HUES64 (cell line): ENCODE results near the gene TSPAN11.

Experiments
- H3K27ac ChIP-seq: 2 replicates; pipeline ENCODE4 v1.7.0; 2013; ENCODE audit warnings: low read depth, low read length, inconsistent platforms
- H3K27me3 ChIP-seq: 2 replicates; pipeline ENCODE4 v1.6.1; 2013; ENCODE audit warnings: mild to moderate bottlenecking, low read length; ENCODE audit not compliant: insufficient read depth
- H3K36me3 ChIP-seq: 2 replicates; pipeline ENCODE4 v1.6.1; 2013; ENCODE audit warnings: mild to moderate bottlenecking, low read length; ENCODE audit not compliant: insufficient read depth
- H3K4me1 ChIP-seq: 2 replicates; pipeline ENCODE4 v1.6.1; 2013; ENCODE audit warnings: mild to moderate bottlenecking, low read length, moderate library complexity; ENCODE audit not compliant: insufficient read depth
- H3K4me3 ChIP-seq: 2 replicates; pipeline ENCODE4 v1.5.1; 2013; ENCODE audit warnings: mild to moderate bottlenecking, low read length, moderate library complexity
- H3K9ac ChIP-seq: 2 replicates; pipeline ENCODE4 v1.6.1; 2013; ENCODE audit warnings: mild to moderate bottlenecking, low read depth, low read length
- H3K9me3 ChIP-seq: 2 replicates; pipeline ENCODE4 v1.6.1; 2013; ENCODE audit warnings: low read depth, low read length; ENCODE audit not compliant: insufficient read depth
- WGBS: fragments of 150-250, 120-280 bp; methylation state at CpG from one replicate; pipeline ENCODE4 v1.1.7; 2013; ENCODE audit warnings: missing lambda C conversion rate; 5-methylcytosine and 5-hydroxymethylcytosine counted together

The TSPAN11 gene

DNA sequence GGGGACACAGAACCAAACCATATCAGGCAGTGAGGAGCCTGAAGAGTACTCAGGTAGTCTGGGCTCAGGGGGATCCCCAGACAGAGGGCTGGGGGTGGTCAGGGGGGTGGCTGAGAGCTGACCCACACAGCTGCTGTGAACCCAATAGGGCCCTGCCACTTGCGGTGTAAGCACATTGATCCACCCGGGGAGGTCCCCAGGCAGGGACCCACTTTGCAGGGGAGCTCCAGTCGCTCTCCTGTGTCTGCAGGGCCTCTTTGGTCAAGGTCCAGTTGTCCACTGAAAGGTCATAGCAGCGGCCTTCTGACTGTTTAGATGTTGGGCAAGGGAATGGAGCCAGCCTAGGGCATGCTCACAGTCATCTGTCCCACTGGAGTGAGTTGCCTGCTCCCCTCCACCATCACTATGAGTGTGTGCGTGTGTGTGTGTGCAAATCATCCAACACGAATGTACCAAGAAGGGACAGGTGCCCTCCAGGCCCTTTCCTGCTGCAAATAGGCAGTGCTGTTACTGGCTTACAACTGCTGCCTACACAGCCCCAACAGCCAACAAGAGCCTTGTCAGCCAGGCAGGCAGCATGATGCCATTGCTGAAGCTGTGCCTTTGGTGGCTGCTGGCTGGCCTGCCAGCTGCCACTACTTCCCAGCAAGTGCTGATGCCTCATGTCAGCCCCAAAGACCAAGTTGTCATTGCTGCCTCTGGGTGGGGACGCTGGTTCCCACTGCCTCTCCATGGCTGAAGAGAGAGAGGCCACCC lies 71.3 kb downstream of the TSPAN11 start:
- H3K9ac ChIP-seq, result no peak overlapping the region
- no peak overlapping the region for H3K4me3 ChIP-seq
- WGBS, result 95% methylated on average over 7 of the region's 7 CpGs
- no peaks in the 10 kb centered on the region for H3K4me1 ChIP-seq
- no peaks in the 10 kb centered on the region for H3K27me3 ChIP-seq
- H3K36me3 ChIP-seq, result no peaks in the 10 kb centered on the region
- H3K9me3 ChIP-seq, result no peaks in the 10 kb centered on the region
- H3K27ac ChIP-seq, result no peak overlapping the region

DNA sequence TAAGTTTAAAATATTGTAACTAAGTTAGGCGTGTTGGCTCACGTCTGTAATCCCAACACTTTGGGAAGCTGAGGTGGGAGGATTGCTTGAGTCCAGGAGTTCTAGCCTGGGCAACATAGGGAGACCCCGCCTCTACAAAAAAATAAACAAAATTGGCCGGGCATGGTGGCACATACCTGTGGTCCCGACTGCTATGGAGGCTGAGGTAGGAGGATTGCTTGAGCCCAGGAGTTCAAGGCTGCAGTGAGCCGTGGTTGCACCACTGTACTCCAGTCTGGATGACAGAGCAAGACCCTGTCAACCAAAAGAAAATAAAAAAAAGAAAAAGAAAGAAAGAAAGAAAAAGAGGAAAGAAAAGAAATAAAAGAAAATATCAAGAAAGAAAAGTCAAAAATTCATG lies 72.5 kb downstream of the TSPAN11 start:
- 91% methylated on average over 6 of the region's 6 CpGs for WGBS
- no peaks in the 10 kb centered on the region for H3K4me1 ChIP-seq

DNA sequence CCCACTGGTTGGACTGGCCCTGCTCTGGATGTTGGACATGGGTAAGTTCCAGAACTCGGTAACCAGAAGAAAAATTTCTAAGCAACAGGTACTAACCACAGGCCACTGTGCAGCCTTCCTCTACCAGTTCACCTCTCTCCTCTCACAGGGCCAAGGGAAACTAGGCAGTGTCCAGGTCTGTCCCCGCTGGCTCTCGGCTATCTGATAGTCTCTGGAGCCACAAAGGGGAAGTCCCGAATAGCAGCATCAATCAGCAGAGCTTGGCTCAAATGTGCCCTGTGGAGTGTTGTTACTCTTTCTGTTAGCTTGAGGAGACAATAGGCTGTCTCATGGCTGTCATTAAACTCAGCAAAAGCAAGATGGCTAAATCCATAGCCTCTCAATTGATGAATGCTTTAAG lies 73.2 kb downstream of the TSPAN11 start:
- Histone ChIP-seq H3K27ac (no peak overlapping the region), H3K9me3 (no peaks in the 10 kb centered on the region), H3K4me3 (no peak overlapping the region), H3K9ac (no peak overlapping the region), H3K36me3 (no peaks in the 10 kb centered on the region), H3K4me1 (no peaks in the 10 kb centered on the region), H3K27me3 (no peaks in the 10 kb centered on the region)
- 91% methylated on average over 4 of the region's 4 CpGs for WGBS

More for the DNA sequence above, 72.5 kb downstream of the TSPAN11 start:
- Histone ChIP-seq H3K4me3 (no peak overlapping the region), H3K9me3 (no peaks in the 10 kb centered on the region), H3K36me3 (no peaks in the 10 kb centered on the region), H3K9ac (no peak overlapping the region), H3K27ac (no peak overlapping the region), H3K27me3 (no peaks in the 10 kb centered on the region)

DNA sequence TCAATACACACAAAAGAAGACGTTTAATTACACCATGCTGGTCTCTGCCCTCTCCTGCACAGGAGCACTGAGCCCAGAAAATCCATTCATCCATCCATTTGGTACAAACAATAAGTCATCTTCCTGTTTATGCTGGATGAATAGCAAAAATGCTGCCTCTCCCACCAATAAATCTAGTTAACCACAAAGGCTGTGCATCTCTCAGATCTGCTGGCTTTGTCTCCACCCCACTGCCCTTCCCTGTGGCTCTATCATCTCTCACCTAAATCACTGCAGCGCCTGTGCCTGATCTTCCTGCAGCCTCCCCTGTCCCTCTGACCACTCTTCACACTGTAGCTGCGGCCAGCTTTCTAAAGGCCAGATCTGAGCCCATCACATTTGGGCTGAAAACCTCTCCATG lies 74.2 kb downstream of the TSPAN11 start:
- Histone ChIP-seq H3K27ac (no peak overlapping the region), H3K4me3 (no peak overlapping the region), H3K9ac (no peak overlapping the region), H3K9me3 (no peaks in the 10 kb centered on the region), H3K36me3 (no peaks in the 10 kb centered on the region), H3K27me3 (no peaks in the 10 kb centered on the region), H3K4me1 (no peaks in the 10 kb centered on the region)
- 91% methylated on average over 3 of the region's 3 CpGs for WGBS

DNA sequence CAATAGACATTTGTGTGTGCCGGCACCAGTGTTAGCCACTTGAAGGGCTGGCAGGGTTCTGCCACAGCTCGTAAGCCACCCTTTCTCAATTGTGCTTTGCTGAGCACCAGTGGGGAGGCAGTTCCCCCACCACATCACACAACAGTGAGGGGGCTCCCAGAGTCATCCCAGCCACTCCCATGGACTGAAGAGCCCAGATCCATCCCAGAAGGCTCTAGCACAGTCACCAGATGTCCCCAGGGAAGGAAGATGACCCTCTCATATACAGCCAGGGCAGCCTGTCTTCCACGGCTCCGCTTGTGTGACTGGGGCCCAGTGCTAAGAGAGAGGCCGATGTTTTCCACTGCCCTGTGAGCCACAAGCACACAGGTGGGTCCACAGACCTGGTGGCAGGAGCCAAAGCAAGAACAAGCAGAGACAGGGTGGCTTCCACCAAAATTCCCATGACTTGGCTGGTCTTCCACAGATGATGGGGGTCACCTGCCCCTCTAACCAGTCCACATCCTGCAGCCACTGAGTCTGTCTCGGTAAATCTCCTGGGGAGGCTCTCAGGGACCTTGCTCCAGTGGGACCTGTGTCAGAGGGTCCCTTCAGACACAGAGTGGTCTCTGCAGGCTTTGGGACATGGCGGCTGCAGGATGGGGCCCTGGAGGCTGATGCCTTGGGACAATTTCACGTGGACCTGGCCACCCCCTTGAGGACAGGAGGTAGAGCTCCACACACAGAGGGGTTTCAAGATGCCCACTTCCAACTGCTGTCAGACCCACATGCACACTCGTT lies 75.2 kb downstream of the TSPAN11 start:
- no peaks in the 10 kb centered on the region for H3K4me1 ChIP-seq

DNA sequence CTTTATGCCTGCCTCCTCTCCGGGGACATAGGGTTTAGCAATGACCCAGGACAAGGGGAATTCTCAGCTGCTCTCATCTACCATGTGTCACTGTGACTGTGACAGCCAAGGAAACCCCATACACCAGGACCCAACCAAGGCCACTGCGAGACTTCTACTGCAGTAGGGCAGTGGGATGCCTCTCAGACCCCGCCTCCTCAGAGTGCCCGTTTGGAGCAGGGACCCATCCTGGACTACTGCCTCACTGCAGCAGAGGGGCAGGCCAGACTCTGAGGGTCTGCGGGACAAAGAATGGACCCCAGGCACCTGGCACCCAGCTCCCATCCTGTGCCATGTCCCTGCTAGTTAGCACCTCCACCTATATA lies 75.8 kb downstream of the TSPAN11 start:
- Histone ChIP-seq H3K9me3 (no peaks in the 10 kb centered on the region), H3K4me3 (no peak overlapping the region), H3K9ac (no peak overlapping the region), H3K4me1 (no peaks in the 10 kb centered on the region), H3K27me3 (no peaks in the 10 kb centered on the region), H3K27ac (no peak overlapping the region), H3K36me3 (no peaks in the 10 kb centered on the region)
- WGBS, result 91% methylated on average over 5 of the region's 5 CpGs

More for the DNA sequence above, 75.2 kb downstream of the TSPAN11 start:
- Histone ChIP-seq H3K4me3 (no peak overlapping the region), H3K9ac (no peak overlapping the region), H3K9me3 (no peaks in the 10 kb centered on the region), H3K27me3 (no peaks in the 10 kb centered on the region), H3K36me3 (no peaks in the 10 kb centered on the region), H3K27ac (no peak overlapping the region)
- 93% methylated on average over 9 of the region's 9 CpGs for WGBS

DNA sequence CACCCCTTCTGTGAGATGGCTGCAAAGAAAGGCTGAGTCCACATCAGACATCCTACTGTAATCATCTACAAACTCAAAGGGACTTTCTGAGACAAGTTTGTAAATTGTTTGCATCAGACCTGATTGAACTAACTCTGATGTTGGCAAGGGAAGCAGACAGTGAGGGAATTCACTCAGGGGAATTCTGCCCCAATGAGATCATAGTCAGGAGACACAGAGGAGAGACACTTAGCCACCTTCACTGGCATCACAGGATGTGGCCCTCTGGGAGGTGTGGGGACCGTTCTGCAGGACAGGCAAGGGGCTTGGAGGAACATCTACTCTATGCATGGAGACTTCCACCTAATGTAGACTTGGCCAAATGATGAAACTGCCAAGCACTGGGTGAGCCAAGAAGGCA lies 76.5 kb downstream of the TSPAN11 start:
- Histone ChIP-seq H3K9me3 (no peaks in the 10 kb centered on the region), H3K27me3 (no peaks in the 10 kb centered on the region), H3K4me3 (no peak overlapping the region), H3K36me3 (no peaks in the 10 kb centered on the region), H3K27ac (no peak overlapping the region), H3K4me1 (no peaks in the 10 kb centered on the region), H3K9ac (no peak overlapping the region)
- WGBS, result 85% methylated on average over 1 of the region's 1 CpG

DNA sequence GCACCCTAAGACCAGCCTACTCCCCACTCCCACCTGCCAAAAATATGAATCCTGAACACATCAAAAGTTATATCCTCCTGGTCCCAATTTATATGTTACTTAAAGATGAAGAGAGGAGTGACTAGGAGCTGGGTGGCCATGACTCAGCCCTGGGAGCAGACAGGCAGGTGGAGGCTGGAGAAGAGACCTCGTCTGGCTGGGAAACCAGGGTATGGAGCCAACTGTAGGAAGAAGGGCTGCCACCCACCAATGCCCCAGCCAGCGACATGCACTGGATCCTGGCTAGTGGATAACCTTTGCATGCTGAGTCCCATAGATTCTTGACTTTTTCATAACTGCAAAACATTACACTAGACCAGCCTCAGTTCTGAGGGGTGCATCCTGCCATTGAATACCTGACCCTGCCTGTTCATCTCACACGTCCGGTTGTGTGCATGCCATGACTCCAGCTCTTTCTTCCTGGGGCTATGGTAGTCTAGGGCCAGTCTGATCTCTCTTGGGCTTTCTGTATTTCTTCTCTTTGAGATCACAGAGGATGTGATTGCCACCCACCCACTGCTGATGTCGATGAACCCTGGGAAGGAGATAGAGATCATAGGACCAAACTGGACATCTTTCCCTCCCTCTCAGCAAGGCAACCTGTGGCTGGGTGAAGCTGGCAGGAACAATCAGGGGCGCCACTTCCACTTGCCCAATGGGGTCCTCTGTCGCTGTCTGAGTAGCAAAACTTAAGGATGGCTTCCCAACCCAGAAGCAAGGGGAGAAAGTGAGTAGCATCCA lies 77.5 kb downstream of the TSPAN11 start:
- H3K4me1 ChIP-seq, result no peaks in the 10 kb centered on the region
- 96% methylated on average over 7 of the region's 7 CpGs for whole genome bisulfite sequencing
- H3K9me3 ChIP-seq, result no peaks in the 10 kb centered on the region
- no peaks in the 10 kb centered on the region for H3K27me3 ChIP-seq
- H3K27ac ChIP-seq, result no peak overlapping the region
- no peak overlapping the region for H3K9ac ChIP-seq
- H3K36me3 ChIP-seq, result no peaks in the 10 kb centered on the region
- H3K4me3 ChIP-seq, result no peak overlapping the region

DNA sequence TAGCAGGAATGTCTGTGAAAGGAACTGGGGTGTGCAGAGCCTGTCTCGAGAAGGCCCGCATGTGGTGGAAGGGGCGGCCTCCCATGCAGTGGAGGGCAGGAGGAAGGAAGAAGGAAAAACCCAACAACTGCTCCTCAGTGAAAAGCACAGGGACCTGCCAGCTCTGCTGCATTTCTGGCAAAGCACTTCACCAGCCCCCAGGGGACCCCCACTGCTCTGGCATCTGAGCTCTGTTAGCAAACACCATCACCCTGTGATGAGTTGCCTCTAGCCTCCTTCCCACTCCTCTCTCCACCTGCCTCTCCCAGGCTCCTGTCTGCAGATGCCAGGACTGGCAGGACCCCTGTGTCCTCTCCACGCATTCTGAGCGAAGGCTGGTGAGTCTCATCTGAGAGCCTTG lies 78.1 kb downstream of the TSPAN11 start:
- H3K4me1 ChIP-seq, result no peaks in the 10 kb centered on the region
- H3K36me3 ChIP-seq, result no peaks in the 10 kb centered on the region
- H3K9ac ChIP-seq, result no peak overlapping the region
- H3K27ac ChIP-seq, result no peak overlapping the region
- no peaks in the 10 kb centered on the region for H3K9me3 ChIP-seq
- H3K27me3 ChIP-seq, result no peaks in the 10 kb centered on the region
- 91% methylated on average over 5 of the region's 5 CpGs for WGBS
- no peak overlapping the region for H3K4me3 ChIP-seq

DNA sequence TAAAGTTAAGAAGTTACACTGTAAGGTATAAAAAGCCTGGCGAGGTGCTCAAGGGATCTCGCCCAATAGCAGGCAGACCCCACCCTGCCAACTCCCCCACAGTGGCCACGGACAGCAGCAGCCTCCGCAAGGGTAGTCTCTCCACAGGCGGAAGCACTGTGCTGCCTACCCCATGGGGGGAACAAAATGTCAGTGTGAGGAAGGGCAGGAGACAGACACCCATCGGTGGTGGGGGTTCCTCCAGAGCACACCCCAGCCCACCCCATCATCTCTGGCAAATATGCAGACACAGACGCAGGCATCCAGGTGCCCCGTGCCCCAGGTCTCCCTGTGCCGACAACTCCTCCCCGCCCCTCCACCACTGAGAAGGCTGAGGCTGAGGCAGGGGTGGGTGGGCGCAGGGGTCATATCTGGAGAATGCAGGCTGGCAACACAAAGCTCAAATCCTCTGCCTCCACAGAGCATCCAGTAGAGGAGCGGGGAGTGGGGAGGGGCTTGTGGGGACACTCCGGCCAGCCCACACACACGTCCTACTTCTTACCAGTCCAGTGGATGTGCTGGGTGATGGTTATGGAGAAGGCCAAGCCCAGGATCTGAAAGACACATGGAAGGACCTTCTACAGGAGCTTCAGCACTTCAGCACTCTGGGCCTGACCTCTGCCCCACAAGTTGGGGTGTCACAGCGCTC lies 78.9 kb downstream of the TSPAN11 start:
- no peak overlapping the region for H3K9ac ChIP-seq
- no peaks in the 10 kb centered on the region for H3K4me1 ChIP-seq
- whole genome bisulfite sequencing, result 96% methylated on average over 12 of the region's 15 CpGs
- H3K27me3 ChIP-seq, result no peaks in the 10 kb centered on the region
- H3K36me3 ChIP-seq, result no peaks in the 10 kb centered on the region
- H3K9me3 ChIP-seq, result no peaks in the 10 kb centered on the region
- H3K27ac ChIP-seq, result no peak overlapping the region
- no peak overlapping the region for H3K4me3 ChIP-seq

DNA sequence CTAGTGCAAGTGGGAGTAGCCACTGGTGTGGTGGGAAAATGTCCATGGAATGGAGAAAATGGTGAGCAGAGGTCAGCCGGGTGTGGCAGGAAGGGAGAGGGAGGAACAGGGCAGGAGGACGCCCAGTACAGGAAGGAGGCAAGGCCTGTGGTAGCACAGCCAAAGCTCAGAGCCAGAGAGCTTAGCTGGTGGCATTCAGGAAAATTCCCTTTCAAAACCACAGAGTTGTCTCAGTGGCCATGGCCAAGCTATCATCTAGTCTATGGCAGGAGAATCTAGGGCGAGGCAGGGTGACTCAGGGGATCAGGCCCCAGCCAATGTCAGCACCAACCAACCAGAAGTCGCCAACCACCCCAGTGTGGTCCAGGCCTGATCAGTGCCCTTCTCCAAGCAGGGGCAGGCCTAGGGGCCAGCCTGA lies 79.4 kb downstream of the TSPAN11 start:
- no peaks in the 10 kb centered on the region for H3K4me1 ChIP-seq
- H3K27ac ChIP-seq, result no peak overlapping the region

More for the DNA sequence above, 79.4 kb downstream of the TSPAN11 start:
- WGBS, result 92% methylated on average over 4 of the region's 4 CpGs
- no peak overlapping the region for H3K9ac ChIP-seq
- no peaks in the 10 kb centered on the region for H3K27me3 ChIP-seq
- no peak overlapping the region for H3K4me3 ChIP-seq
- H3K9me3 ChIP-seq, result no peaks in the 10 kb centered on the region
- H3K36me3 ChIP-seq, result no peaks in the 10 kb centered on the region
